NCI-H2196 treated with DMSO at 0.1 percent for 48 hours (cell line): ENCODE measurements around the gene CHPF2.

Experiments
- DNase-seq: peaks from one replicate; lab custom pipeline; 2025; ENCODE audit not compliant: unreplicated experiment; lab: John Stamatoyannopoulos, UW

Gene CHPF2

GRCh38 chr7:151232917-151233701, 826 bp downstream of the CHPF2 start:
- DNase-seq: no peak

GRCh38 chr7:151233804-151234203, 1.5 kb downstream of the CHPF2 start:
- no peak for DNase-seq

- DNase-seq: no peak
Observed at GRCh38 chr7:151235091-151235787, 3.0 kb downstream of the CHPF2 start.

GRCh38 chr7:151236406-151236805, 4.1 kb downstream of the CHPF2 start:
- no peak for DNase-seq

- DNase-seq: no peak
Observed at GRCh38 chr7:151237244-151238189, 5.2 kb downstream of the CHPF2 start.

GRCh38 chr7:151238190-151238810, 6.0 kb downstream of the CHPF2 start:
- no peak for DNase-seq

- DNase-seq: no peak
Observed at GRCh38 chr7:151238924-151239836, 6.9 kb downstream of the CHPF2 start.

- no peak for DNase-seq
Observed at GRCh38 chr7:151239837-151240459, 7.7 kb downstream of the CHPF2 start.

GRCh38 chr7:151240536-151240935, 8.3 kb downstream of the CHPF2 start:
- no peak for DNase-seq

GRCh38 chr7:151240942-151241754, 8.9 kb downstream of the CHPF2 start:
- DNase-seq: no peak

- no peak for DNase-seq
Observed at GRCh38 chr7:151241755-151242096, 9.4 kb downstream of the CHPF2 start.

GRCh38 chr7:151242159-151243044, 10.1 kb downstream of the CHPF2 start:
- DNase-seq: no peak

GRCh38 chr7:151243045-151243349, 10.7 kb downstream of the CHPF2 start:
- DNase-seq: no peak

- DNase-seq: no peak
Observed at GRCh38 chr7:151243408-151244195, 11.3 kb downstream of the CHPF2 start.

- DNase-seq: no peak
Observed at GRCh38 chr7:151244196-151244840, 12.0 kb downstream of the CHPF2 start.

GRCh38 chr7:151244841-151245346, 12.6 kb downstream of the CHPF2 start:
- DNase-seq: no peak
